HG02852 (cell line): Measurements from ENCODE around the gene MAGEA2.
A peak's percentile ranks its signal among the peaks of the same experiment; 100 is the strongest.
"Not testable (repeated sequence)": the region's sequence is repeated elsewhere in the genome, so short reads cannot be mapped to it uniquely, and the experiment has no call there.

Source experiments
- ATAC-seq: cut with Tn5 transposase; IDR thresholded peaks from one replicate; pipeline ENCODE4 v1.9.1; 2021; ENCODE audit warnings: mild to moderate bottlenecking, moderate library complexity; ENCODE audit not compliant: unreplicated experiment

Gene MAGEA2, protein sequence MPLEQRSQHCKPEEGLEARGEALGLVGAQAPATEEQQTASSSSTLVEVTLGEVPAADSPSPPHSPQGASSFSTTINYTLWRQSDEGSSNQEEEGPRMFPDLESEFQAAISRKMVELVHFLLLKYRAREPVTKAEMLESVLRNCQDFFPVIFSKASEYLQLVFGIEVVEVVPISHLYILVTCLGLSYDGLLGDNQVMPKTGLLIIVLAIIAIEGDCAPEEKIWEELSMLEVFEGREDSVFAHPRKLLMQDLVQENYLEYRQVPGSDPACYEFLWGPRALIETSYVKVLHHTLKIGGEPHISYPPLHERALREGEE

DNA sequence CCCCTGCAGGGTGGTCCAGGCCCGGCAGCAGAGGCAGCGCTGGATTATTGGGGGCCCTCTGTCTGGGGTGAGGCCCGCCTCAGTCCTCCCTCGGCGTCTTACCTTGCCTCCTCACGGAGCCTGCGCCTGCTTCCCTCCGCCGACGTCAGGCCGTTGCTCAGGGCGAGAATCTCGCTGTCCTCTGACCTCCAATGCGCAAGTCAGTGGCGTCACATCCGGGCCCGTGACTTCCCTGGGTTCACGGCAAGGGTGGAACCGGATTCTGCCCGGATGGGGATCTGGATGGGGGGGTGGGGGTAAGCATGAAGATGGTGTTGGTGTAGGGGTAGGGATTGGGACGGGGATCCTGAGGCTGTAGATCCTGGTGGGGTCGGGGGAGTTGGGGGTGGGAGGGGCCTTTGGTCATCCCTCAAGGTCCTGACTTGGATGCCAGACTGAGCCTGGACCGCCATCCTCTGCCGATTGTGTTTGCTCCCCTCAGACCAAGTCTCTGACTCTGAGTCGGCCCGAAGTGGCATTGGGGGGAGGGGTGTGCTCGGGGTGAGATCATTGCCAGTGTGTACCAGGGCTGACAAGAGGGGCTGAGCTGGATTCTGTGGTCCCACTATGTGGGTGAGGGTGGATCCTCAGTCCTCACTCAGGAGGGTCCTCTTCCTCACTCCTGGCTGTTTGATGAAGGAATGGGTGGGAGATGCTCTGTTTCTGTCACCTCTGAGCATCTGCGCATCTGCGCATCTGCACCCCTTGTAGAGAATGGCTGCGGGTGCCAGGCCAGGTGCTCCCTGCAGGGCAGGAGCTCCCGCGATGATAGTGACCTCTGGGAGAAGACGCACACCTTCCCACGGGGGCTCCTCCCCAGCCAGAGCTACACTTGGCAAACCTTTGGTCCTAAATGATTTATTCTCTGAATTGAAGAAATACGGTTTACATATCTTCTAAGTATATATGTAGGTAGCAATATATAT, at the start of gene MAGEA2:
MAGEA2 (minus strand) TSS at position 157 of the 965 bp plus-strand sequence. CDS start 2,479 bp downstream, outside the sequence.
- not testable (repeated sequence) for ATAC-seq

DNA sequence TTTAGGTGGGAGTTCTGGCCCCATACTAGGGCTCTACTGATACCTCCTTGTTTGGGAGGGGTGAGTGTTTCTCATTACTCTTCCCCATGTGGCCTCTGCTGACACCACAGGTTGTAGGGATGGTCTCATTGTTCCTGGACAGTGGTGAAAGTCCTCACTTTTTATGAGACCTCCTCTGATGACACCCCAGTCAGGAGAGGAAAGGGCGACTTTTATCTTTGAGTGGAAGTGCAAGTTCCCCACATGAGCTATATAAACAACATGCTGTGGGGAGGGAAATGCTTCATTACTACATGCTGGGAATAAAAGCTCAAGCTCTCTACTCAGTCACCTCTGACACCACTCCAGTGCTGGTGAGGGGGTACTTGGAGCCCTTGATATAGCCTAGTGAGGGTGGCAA, 45.3 kb upstream of the MAGEA2 start:
- no peak for ATAC-seq

DNA sequence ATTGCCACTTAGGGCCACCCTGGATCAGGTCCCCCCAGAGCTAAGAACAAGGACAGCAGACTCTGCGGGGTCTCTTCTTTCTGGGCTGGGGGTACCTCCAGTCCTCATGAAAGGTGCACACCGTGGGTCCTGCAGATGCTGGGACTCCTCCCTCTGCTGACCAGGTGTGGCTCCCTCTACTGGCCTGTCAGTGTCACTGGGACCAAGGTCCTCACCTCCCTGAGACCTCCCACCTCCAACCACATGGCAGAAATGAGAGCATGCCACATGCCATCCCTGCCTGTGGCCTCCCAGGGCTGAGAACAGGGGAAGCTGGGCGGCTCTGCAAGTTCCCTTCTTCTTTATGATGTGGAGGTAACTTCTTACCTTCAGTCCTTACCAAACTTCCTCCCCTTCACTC, 33.4 kb upstream of the MAGEA2 start:
- ATAC-seq: peak; percentile 89

DNA sequence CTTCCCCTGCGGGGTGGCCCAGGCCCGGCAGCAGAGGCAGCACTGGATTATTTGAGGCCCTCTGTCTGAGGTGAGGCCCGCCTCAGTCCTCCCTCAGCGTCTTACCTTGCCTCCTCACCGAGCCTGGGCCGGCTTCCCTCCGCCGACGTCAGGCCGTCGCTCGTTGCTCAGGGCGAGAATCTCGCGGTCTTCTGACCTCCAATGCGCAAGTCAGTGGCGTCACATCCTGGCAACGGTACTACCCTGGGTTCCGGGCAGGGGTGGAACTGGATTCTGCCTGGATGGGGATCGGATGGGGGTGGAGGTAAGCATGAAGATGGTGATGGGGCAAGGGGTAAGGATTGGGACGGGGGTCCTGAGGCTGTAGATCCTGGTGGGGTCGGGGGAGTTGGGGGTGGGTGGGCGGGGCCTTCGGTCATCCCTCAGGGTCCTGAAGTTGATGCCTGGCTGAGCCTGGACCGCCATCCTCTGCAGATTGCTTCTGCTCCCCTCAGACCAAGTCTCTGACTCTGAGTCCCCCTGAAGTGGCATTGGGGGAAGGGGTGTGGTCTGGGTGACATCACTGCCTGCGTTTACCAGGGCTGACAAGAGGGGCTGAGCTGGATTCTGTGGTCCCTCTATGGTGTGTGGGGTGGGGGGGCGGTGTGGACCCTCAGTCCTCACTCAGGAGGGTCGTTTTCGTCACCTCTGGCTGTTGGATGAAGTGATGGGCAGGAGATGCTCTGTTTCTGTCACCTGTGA, 16.1 kb upstream of the MAGEA2 start, which contains the start of gene MAGEA6:
MAGEA6 (minus strand) TSS at position 141 of the 741 bp plus-strand sequence. CDS start 2,039 bp downstream, outside the sequence.
- not testable (repeated sequence) for ATAC-seq

DNA sequence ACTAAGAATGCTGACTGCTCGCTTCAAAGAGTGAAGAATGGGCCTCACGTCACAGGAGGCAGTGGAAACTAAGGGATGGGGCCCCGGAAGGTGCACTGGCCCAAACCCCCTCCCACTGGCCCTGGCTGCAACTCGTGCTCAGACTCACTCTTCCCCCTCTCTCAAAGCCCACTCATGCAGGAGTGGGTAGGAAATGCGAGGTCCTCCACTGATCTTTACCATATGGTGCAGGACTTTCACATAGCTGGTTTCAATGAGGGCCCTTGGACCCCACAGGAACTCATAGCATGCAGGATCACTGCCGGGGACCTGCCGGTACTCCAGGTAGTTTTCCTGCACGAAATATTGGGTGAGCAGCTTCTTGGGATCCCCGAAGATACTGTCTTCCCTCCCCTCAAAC, 12.9 kb upstream of the MAGEA2 start:
- not testable (repeated sequence) for ATAC-seq

DNA sequence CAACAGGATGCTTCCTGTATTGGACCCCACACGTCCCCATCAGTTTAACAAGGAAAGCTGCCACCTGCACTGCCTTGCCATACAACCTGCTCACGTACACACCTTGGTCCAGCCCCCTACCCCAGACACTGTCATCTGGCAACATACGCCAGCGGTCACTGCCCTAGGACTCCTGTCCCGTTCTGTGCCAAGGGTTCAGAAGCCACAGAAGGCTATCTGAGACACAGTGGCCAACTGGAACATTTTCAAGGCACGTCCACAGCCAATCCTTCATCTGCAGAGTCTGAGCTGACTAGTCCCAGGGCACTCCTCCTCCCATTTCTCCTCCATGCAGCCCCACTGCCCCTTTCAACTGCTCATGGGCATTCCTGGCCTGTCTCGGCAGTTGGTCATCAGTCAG, 7.9 kb upstream of the MAGEA2 start:
- ATAC-seq: not testable (repeated sequence)

DNA sequence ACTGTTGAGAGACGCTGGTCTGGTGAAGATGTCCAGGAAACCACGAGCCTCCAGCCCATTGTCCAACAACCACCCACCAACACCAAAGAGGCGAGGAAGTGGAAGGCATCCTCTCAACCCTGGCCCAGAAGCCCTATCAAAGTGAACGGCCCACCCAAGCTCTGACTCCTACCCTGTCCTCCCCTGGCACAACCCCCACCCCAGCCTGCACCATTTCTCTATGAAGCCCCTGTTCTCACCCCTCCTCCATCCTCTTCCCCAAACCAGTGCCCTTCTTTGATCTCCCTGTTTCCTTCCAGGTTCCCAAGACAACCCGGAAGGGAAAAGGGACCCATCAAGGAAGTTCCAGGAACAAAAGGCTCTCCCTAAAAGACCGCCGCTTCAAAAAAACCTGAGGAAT, 5.9 kb upstream of the MAGEA2 start:
- not testable (repeated sequence) for ATAC-seq

DNA sequence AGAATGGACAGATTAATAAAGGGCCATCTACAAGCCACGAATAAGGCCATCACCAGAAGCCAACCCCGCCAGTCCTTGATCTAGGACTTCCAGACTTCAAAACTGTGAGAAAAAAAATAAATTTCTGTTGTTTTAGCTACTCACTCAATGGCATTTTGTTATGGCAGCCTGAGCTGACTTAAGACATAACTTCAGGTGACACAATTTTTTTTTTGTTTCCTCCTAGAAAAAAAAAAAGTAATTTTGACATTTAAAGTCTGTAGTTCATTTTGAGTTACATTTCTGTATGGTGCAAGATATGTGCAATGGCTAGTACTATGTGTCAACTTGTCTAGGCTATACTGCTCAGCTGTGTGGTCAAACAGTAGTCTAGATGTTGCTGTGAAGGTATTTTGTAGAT, 5.3 kb upstream of the MAGEA2 start, which contains the start of gene CSAG3:
CSAG3 (plus strand) TSS at position 301 of the 400 bp plus-strand sequence.
- not testable (repeated sequence) for ATAC-seq

DNA sequence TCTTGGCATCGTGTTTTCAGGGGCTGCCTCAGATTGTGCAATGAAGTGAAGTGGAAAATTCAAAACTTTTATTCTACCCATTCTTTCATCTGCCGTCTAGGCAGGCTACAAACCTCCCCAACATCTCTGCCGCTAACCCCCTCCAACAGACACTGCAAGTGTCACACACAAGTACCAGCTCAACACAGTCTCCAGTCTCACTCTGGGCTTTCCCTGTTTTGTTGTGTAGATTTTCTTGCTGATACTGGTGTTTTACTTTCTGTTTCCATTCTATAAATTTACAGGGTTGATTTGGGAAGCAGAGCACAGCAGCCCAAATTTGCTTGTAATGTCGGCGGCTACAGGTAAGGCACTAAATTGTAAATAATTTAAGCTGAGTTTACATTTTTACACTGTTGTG, 1.2 kb upstream of the MAGEA2 start:
- ATAC-seq: not testable (repeated sequence)

DNA sequence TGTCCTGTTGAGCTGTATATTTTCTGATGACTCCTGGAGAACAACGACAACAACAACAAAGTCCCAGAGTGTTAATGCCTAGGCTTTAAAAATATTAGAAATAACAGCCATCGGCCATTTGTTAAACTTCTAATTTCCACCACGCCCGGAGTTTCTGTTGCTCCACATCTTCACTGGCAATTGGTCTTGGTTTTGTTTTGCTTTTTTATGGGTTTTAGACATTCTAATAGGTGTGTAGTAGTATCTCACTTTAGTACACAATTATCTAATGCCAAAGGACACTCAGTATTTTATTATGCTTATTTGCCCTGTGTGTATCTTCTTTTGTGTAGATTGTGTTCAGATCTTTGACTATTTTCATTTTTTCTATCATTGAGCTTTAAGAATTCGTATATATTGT, 15.1 kb downstream of the MAGEA2 start:
- ATAC-seq: no peak

DNA sequence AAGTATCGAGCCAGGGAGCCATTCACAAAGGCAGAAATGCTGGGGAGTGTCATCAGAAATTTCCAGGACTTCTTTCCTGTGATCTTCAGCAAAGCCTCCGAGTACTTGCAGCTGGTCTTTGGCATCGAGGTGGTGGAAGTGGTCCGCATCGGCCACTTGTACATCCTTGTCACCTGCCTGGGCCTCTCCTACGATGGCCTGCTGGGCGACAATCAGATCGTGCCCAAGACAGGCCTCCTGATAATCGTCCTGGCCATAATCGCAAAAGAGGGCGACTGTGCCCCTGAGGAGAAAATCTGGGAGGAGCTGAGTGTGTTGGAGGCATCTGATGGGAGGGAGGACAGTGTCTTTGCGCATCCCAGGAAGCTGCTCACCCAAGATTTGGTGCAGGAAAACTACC, 17.1 kb downstream of the MAGEA2 start:
- not testable (repeated sequence) for ATAC-seq

DNA sequence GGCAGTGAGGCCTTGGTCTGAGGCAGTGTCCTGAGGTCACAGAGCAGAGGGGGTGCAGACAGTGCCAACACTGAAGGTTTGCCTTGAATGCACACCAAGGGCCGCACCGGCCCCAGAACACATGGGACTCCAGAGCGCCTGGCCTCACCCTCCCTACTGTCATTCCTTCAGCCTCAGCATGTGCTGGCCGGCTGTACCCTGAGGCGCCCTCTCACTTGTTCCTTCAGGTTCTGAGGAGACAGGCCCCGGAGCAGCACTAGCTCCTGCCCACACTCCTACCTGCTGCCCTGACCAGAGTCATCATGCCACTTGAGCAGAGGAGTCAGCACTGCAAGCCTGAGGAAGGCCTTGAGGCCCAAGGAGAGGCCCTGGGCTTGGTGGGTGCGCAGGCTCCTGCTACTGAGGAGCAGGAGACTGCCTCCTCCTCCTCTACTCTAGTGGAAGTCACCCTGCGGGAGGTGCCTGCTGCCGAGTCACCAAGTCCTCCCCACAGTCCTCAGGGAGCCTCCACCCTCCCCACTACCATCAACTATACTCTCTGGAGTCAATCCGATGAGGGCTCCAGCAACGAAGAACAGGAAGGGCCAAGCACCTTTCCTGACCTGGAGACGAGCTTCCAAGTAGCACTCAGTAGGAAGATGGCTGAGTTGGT, 17.7 kb downstream of the MAGEA2 start:
- ATAC-seq: no peak

DNA sequence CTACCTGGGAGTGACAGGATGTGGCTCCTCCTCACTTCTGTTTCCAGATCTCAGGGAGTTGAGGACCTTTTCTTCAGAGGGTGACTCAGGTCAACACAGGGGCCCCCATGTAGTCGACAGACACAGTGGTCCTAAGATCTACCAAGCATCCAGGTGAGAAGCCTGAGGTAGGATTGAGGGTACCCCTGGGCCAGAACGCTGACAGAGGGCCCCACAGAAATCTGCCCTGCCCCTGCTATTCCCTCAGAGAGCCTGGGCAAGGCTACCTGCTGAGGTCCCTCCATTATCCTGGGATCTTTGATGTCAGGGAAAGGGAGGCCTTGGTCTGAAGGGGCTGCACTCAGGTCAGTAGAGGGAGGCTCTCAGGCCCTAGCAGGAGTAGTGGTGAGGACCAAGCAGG, 18.5 kb downstream of the MAGEA2 start:
- ATAC-seq: no peak

DNA sequence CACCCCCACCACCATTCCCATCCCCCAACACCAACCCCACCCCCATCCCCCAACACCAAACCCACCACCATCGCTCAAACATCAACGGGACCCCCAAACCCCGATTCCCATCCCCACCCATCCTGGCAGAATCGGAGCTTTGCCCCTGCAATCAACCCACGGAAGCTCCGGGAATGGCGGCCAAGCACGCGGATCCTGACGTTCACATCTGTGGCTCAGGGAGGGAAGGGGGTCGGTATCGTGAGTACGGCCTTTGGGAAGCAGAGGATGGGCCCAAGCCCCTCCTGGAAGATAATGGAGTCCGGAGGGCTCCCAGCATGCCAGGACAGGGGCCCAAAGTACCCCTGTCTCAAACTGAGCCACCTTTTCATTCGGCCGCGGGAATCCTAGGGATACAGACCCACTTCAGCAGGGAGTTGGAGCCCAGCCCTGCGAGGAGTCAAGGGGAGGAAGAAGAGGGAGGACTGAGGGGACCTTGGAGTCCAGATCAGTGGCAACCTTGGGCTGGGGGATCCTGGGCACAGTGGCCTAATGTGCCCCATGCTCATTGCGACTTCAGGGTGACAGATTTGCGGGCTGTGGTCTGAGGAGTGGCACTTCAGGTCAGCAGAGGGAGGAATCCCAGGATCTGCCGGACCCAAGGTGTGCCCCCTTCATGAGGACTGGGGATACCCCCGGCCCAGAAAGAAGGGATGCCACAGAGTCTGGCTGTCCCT, 19.3 kb downstream of the MAGEA2 start:
- ATAC-seq: not testable (repeated sequence)

DNA sequence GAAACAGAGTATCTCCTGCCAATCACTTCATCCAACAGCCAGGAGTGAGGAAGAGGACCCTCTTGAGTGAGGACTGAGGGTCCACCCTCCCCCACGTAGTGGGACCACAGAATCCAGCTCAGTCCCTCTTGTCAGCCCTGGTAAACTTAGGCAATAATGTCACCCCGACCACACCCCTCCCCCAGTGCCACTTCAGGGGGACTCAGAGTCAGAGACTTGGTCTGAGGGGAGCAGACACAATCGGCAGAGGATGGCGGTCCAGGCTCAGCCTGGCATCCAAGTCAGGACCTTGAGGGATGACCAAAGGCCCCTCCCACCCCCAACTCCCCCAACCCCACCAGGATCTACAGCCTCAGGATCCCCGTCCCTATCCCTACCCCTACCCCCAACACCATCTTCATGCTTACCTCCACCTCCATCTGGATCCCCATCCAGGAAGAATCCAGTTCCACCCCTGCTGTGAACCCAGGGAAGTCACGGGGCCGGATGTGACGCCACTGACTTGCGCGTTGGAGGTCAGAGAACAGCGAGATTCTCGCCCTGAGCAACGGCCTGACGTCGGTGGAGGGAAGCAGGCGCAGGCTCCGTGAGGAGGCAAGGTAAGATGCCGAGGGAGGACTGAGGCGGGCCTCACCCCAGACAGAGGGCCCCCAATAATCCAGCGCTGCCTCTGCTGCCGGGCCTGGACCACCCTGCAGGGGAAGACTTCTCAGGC, 20.2 kb downstream of the MAGEA2 start, which contains the start of the genes CSAG1 and MAGEA12:
CSAG1 (minus strand) TSS at position 461 of the 715 bp plus-strand sequence. CDS start 1,261 bp downstream, outside the sequence.
MAGEA12 (plus strand) TSS at position 497 of the 715 bp plus-strand sequence. CDS start 2,405 bp downstream, outside the sequence.
- ATAC-seq: no peak

DNA sequence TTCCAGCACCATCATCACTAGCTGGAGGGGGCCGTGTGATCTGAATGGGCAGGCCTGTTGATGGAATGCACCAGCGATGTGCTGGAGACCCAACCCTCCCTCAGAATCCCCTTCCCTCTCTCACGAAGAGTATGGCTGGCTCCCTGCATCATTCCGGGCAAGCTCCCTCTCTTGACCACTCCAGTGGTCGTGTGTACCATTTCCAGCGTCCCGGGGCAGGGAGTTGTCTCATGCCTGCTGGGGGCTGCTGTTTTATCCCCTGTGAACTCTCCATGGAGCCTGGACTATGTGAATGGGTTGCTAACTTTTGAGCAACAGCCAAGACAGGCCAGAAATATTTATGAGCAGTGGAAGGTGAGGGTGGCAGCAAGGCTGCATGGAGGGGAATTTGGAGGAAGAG, 28.2 kb downstream of the MAGEA2 start:
- no peak for ATAC-seq

DNA sequence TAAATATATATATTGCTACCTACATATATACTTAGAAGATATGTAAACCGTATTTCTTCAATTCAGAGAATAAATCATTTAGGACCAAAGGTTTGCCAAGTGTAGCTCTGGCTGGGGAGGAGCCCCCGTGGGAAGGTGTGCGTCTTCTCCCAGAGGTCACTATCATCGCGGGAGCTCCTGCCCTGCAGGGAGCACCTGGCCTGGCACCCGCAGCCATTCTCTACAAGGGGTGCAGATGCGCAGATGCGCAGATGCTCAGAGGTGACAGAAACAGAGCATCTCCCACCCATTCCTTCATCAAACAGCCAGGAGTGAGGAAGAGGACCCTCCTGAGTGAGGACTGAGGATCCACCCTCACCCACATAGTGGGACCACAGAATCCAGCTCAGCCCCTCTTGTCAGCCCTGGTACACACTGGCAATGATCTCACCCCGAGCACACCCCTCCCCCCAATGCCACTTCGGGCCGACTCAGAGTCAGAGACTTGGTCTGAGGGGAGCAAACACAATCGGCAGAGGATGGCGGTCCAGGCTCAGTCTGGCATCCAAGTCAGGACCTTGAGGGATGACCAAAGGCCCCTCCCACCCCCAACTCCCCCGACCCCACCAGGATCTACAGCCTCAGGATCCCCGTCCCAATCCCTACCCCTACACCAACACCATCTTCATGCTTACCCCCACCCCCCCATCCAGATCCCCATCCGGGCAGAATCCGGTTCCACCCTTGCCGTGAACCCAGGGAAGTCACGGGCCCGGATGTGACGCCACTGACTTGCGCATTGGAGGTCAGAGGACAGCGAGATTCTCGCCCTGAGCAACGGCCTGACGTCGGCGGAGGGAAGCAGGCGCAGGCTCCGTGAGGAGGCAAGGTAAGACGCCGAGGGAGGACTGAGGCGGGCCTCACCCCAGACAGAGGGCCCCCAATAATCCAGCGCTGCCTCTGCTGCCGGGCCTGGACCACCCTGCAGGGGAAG, 39.5 kb downstream of the MAGEA2 start, which contains the start of gene MAGEA2B:
MAGEA2B (plus strand) TSS at position 814 of the 973 bp plus-strand sequence. CDS start 2,479 bp downstream, outside the sequence.
- ATAC-seq: not testable (repeated sequence)
